Measurements from ENCODE around the gene PMP22.

DNA sequence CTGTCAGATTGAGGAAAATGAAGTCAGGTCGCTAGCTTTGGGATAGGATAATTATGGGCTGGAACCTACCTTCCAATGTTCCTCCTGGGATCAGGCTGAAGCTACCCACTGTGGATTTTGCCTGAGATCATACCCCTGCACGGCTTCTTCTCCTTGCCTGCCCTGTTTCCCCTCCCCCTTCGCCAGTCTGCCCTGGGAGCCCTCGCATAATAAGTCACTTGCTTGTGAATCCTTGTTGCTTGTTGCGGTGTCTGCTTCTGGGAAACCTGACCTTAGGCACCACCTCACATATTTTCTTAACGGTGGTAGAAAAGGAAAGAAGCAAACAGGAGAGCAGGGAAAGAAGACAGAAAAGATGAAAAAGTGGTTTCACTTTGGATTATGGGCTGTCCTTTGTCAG lies 13.3 kb upstream of the PMP22 start:
- TF ChIP-seq, protein P1, sequence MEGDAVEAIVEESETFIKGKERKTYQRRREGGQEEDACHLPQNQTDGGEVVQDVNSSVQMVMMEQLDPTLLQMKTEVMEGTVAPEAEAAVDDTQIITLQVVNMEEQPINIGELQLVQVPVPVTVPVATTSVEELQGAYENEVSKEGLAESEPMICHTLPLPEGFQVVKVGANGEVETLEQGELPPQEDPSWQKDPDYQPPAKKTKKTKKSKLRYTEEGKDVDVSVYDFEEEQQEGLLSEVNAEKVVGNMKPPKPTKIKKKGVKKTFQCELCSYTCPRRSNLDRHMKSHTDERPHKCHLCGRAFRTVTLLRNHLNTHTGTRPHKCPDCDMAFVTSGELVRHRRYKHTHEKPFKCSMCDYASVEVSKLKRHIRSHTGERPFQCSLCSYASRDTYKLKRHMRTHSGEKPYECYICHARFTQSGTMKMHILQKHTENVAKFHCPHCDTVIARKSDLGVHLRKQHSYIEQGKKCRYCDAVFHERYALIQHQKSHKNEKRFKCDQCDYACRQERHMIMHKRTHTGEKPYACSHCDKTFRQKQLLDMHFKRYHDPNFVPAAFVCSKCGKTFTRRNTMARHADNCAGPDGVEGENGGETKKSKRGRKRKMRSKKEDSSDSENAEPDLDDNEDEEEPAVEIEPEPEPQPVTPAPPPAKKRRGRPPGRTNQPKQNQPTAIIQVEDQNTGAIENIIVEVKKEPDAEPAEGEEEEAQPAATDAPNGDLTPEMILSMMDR (IDR thresholded peaks at IDR 0.05; ENCODE audit: low read depth, low read length), result no peak
- no peak for TF ChIP-seq EZH2phosphoT487 (IDR thresholded peaks at IDR 0.05; ENCODE audit: low read depth)
